Measurements from ENCODE around the gene KLRB1. TPM values are rescaled to one million over a fixed set of nuclear protein-coding genes. Genes with fewer than 3 reads are reported as not detected.
"Not testable (repeated sequence)": the region's sequence is repeated elsewhere in the genome, so short reads cannot be mapped to it uniquely, and the experiment has no call there.

The KLRB1 gene
- total and polyA plus RNA-seq, 2 experiments from 2014 or later: not detected

DNA sequence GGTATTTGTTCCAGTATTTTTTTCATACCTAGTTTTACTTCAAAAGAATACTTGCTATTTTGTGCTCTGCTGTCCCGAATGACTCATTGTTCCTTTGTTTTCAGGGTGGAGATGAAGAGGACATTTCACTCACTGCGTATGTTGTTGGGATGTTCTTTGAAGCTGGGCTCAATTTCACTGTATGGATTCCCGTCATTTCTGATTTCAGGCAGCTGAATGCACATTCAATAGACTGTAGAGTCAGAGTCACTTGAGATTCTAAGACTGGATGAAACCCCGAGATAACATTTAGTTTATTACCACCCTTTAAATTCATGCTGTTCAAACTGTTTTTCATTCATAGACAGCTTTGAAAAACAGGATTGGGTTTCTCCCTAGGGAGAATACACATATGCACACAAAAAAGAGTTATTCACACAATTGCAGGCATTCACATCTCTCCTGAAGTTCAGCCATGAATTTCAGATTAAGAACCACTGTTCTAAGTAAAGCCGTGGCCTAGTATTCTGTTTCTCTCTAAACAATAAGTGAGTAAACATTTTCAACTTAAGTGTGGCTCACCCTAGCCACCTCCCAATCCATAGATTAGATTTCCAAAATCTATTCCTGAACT, 44.8 kb downstream of the KLRB1 start:
- not testable (repeated sequence) for H3K27ac ChIP-seq; DNase-seq (ENCODE audit: low spot score); H2AFZ ChIP-seq; H3K4me3 ChIP-seq; H3K4me1 ChIP-seq (ENCODE audit: insufficient read depth); H4K20me1 ChIP-seq (ENCODE audit: insufficient read depth, poor library complexity, severe bottlenecking); H3K9me3 ChIP-seq (ENCODE audit: low read depth); H3K79me2 ChIP-seq; H3K9me2 ChIP-seq (replicated peaks; ENCODE audit: insufficient read depth); H3K27me3 ChIP-seq; H3K36me3 ChIP-seq (replicated peaks; ENCODE audit: insufficient read depth, low read depth); H3K4me2 ChIP-seq
- 96% methylated on average over 3 of the region's 5 CpGs for WGBS (ENCODE audit: low lambda C conversion rate, missing lambda C conversion rate)

DNA sequence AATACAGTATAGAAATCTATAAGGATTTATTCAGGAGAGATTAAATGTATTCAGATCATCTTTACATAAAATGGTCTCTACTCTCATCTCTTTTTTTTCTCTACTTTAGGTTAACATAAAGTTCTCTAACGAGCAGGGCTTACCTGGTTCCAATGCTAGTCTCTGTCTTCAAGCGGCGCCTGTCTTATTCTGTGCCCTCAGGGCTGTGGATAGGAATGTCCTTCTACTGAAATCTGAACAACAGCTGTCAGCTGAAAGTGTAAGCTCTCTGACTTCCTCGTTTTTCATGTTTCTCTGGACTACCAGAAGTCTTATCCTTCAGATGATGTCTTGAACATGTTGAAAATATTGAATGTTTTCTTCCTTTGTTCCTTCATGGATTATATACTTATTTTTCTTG, 62.2 kb downstream of the KLRB1 start:
- not testable (repeated sequence) for H3K9me3 ChIP-seq (ENCODE audit: low read depth); H3K27me3 ChIP-seq; H4K20me1 ChIP-seq (ENCODE audit: insufficient read depth, poor library complexity, severe bottlenecking); H3K4me2 ChIP-seq; H3K4me3 ChIP-seq; H3K36me3 ChIP-seq (replicated peaks; ENCODE audit: insufficient read depth, low read depth); H3K9me2 ChIP-seq (replicated peaks; ENCODE audit: insufficient read depth); H3K27ac ChIP-seq; DNase-seq (ENCODE audit: low spot score); H3K79me2 ChIP-seq; H3K4me1 ChIP-seq (ENCODE audit: insufficient read depth); H2AFZ ChIP-seq
- 58% methylated on average over 4 of the region's 4 CpGs for WGBS (ENCODE audit: low lambda C conversion rate, missing lambda C conversion rate)

Small RNAs within 50 kb of the gene (small RNA-seq; reads per million reads assigned to genes)
- gene AC010186.4: not detected
- not detected for gene RNU6-700P

Other genes starting within 250 kb of the KLRB1 start
- gene CLEC2D, start 61.8 kb upstream of the KLRB1 start, total RNA-seq: 5.7 and 6.0 TPM in 2 replicates
- 3.7 and 3.9 TPM in 2 replicates for gene CLEC2D, start 61.8 kb upstream of the KLRB1 start, polyA plus RNA-seq
- not detected in 2 replicates for gene CLECL1, start 125.2 kb upstream of the KLRB1 start, total RNA-seq
- gene CLECL1, start 125.2 kb upstream of the KLRB1 start, polyA plus RNA-seq: not detected in 2 replicates
- gene CD69, start 153.0 kb upstream of the KLRB1 start, total RNA-seq: 0.07 TPM in 1 of 2 replicates, not detected in the other
- gene CD69, start 153.0 kb upstream of the KLRB1 start, polyA plus RNA-seq: 0.57 TPM in 1 of 2 replicates, not detected in the other
- gene KLRF1, start 219.6 kb upstream of the KLRB1 start, total RNA-seq: not detected in 2 replicates
- not detected in 2 replicates for gene KLRF1, start 219.6 kb upstream of the KLRB1 start, polyA plus RNA-seq